Ovary (tissue), 9 donors: Measurements from ENCODE around the gene RCOR3. TPM values are rescaled to one million over a fixed set of nuclear protein-coding genes. Genes with fewer than 3 reads are reported as not detected.

ENCODE experiments used
- DNase-seq, 5 donors: peaks; one replicate each; pipeline ENCODE4 v3.0.0-alpha.2; 2019 to 2020
- H3K27ac ChIP-seq, 2 donors: fragments of 200-600 bp; one replicate each; pipeline versions ENCODE4 v1.5.1 to v1.8.0; 2019 to 2022
- H3K27me3 ChIP-seq: fragments of 200-600 bp; one replicate; pipeline ENCODE4 v1.8.0; 2022
- H3K36me3 ChIP-seq: fragments of 200-600 bp; sonication (generic); one replicate; pipeline ENCODE4 v1.5.1; 2019
- H3K4me1 ChIP-seq: one replicate; pipeline ENCODE4 v1.8.1; 2013; ENCODE audit warnings: mild to moderate bottlenecking, moderate library complexity; ENCODE audit not compliant: insufficient read depth
- H3K4me3 ChIP-seq: fragments of 200-600 bp; sonication (generic); one replicate; pipeline ENCODE4 v1.5.1; 2017
- H3K9me3 ChIP-seq, 2 donors: fragments of 200-600 bp in 1 of 2; sonication (generic) in 1 of 2; one replicate each; pipeline versions ENCODE4 v1.5.1 to v1.8.1; 2013 to 2019; ENCODE audit warnings: mild to moderate bottlenecking in 1 of 2, moderate library complexity in 1 of 2
- EP300 ChIP-seq: sonication (generic); formaldehyde crosslinking; IDR thresholded peaks from one replicate; pipeline ENCODE4 v1.6.1; 2017; ENCODE audit warnings: antibody characterized with exemption
- POLR2A ChIP-seq: fragments of 450-650 bp; IDR thresholded peaks from one replicate; pipeline ENCODE4 v1.6.1; 2017; ENCODE audit warnings: antibody characterized with exemption, mild to moderate bottlenecking, moderate library complexity
- WGBS, 3 donors: extraction: QIAGEN DNeasy Blood & Tissue Kit in 1 of 3; methylation state at CpG; one replicate each; pipeline versions ENCODE4 v1.1.5 to v1.1.7; 2013 to 2017; 5-methylcytosine and 5-hydroxymethylcytosine counted together
- intact Hi-C, 4 donors: fragments of 100-400 bp; cut with DNase I; formaldehyde crosslinking; loops; one replicate each; pipeline versions ENCODE4 v1.11.0 to v1.15.1; 2022 to 2023
- polyA plus RNA-seq, 2 donors: library from polyadenylated mRNA; stranded (reverse); fragments of 200-250 nt in 1 of 2; fragments of 350-450 nt in 1 of 2; fragmentation: Illumina TruSeq in 1 of 2; extraction: RNeasy Lipid Tissue Mini Kit (QIAGEN cat#74804) in 1 of 2; gene quantifications; one replicate each; pipeline ENCODE4 v1.2.3, GENCODE V29; 2013 to 2014
- total RNA-seq, 7 donors: library from RNA; depleted of rRNA in 2 of 7; stranded (reverse); fragments of >200 nt in 2 of 7; fragmentation: NEBNext Ultra II Directional in 3 of 7; extraction: Animal tissue kit (Norgen Biotek cat#: 25700) in 3 of 7; gene quantifications; one replicate each; pipeline versions ENCODE4 v1.1.0 to v1.2.4, GENCODE V29; 2016 to 2023
- TF ChIP-seq, protein P1 (sequence below), 3 donors: fragments of 450-650 bp in 2 of 3; fragments of 200-600 bp in 1 of 3; IDR thresholded peaks; one replicate each; pipeline versions ENCODE4 v1.5.1 to v1.8.0; 2016 to 2022; ENCODE audit warnings: antibody characterized with exemption in 3 of 3, mild to moderate bottlenecking in 1 of 3
- donor health status: DM: no; HTN: no; CAD: no; lungs with moderate emphysema.
- donor health status: DM: no; HTN: no; CAD: no.
- donor health status: Bipolar disorder and iron deficiency.
- donor health status: DM: yes; HTN: yes; CAD: no.
- donor health status: DM: no; HTN: no; CAD: no.
- donor health status: DM: yes; HTN: yes; CAD: no.

RCOR3 gene
- total and polyA plus RNA-seq, 9 donors: 34.3 to 75.2 (median 55.0) TPM

DNA sequence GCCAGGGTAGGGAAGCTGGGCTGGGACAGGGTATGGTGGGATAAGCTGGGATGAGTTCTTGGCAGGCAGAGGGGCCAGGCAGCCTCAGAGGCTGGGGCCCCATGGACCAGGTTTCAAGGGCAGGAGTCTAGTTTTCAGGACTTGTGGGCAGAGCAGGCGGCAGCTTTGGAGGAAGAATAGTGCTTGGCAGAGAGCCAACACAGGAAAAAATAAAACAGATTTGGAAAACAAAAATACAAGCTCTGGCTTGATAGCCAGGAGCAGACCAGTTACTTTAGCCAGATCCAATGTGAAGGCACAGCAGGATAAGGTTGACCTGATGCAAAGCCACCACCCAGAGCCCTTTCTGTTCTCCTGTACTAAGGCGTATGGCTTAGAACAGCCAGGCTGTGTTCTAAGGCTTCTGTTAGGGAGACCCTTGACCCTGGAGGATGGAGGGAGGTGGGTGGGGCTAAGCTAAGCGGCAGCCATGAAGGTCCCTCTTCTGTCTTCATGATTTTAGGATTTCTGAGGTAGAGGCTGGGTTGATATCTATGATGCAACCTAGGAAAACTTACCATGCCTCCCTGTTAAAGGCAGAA, 73.0 kb downstream of the RCOR3 start:
- intact Hi-C loops: no loop called here
- TF ChIP-seq POLR2A (no peak), EP300 (no peak)
- TF ChIP-seq, protein P1, sequence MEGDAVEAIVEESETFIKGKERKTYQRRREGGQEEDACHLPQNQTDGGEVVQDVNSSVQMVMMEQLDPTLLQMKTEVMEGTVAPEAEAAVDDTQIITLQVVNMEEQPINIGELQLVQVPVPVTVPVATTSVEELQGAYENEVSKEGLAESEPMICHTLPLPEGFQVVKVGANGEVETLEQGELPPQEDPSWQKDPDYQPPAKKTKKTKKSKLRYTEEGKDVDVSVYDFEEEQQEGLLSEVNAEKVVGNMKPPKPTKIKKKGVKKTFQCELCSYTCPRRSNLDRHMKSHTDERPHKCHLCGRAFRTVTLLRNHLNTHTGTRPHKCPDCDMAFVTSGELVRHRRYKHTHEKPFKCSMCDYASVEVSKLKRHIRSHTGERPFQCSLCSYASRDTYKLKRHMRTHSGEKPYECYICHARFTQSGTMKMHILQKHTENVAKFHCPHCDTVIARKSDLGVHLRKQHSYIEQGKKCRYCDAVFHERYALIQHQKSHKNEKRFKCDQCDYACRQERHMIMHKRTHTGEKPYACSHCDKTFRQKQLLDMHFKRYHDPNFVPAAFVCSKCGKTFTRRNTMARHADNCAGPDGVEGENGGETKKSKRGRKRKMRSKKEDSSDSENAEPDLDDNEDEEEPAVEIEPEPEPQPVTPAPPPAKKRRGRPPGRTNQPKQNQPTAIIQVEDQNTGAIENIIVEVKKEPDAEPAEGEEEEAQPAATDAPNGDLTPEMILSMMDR (IDR thresholded peaks at IDR 0.05): no peak
- Histone ChIP-seq H3K9me3 (no peaks in the 10 kb centered on the region), H3K4me1 (peaks cover 10% of the 10 kb centered on the region), H3K27ac (no peak overlapping the region), H3K4me3 (no peak overlapping the region), H3K27me3 (no peaks in the 10 kb centered on the region), H3K36me3 (no peaks in the 10 kb centered on the region)
- no peak for DNase-seq
- 21 to 34% (median 32%) methylated on average over 3 of the region's 3 CpGs for WGBS, 3 donors

DNA sequence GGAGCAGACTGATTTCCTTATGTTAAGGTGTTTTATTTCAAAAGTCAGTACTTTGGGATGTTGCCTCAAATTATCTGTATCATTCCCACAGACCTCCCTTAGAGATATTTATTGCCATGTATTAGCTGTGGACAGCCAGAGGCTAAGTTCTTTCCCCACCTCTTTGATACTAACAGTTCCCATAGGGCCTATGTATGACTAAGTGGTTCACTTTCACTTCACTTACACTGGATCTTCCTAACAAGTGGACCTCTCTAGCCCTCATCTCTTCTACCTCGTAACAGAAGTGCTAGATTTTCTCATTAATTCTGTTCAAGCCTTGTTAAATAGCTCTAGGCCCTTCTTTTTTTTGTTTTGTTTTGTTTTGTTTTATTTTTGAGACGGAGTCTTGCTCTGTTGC, 73.7 kb downstream of the RCOR3 start:
- Histone ChIP-seq H3K27me3 (no peaks in the 10 kb centered on the region), H3K36me3 (no peaks in the 10 kb centered on the region), H3K9me3 (no peaks in the 10 kb centered on the region), H3K4me1 (peaks cover 10% of the 10 kb centered on the region), H3K4me3 (no peak overlapping the region), H3K27ac (no peak overlapping the region)
- DNase-seq: no peak
- TF ChIP-seq, protein P1 (IDR thresholded peaks at IDR 0.05): no peak
- no peak for TF ChIP-seq EP300
- TF ChIP-seq POLR2A: no peak
- intact Hi-C loops: no loop called here
- whole genome bisulfite sequencing, 3 donors: 85 to 89% (median 87%) methylated on average over 2 of the region's 2 CpGs

DNA sequence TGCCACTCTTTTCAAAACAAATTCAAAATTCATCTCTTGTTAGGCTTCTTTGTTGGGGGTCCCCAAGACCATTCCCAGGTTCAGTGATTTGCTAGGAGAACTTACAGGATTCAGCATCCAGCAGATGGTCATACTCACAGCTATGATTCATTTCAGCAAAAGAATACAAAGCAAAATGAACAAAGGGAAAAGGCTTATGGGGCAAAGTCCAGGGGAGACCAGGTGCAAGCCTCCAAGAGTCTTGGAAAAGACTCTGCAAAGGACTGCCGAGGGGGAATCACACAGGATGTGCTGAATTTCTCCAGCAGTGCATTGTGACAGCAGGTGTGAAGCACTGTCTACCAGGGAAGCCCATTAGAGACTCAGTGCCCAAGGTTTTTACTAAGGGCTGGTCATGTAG, 74.7 kb downstream of the RCOR3 start:
- no peak overlapping the region for H3K27ac ChIP-seq
- H3K36me3 ChIP-seq: no peaks in the 10 kb centered on the region
- H3K9me3 ChIP-seq: no peaks in the 10 kb centered on the region
- TF ChIP-seq POLR2A (no peak), EP300 (no peak)
- TF ChIP-seq, protein P1 (IDR thresholded peaks at IDR 0.05): no peak
- intact Hi-C loops: no loop called here
- DNase-seq: no peak
- peaks cover 8% of the 10 kb centered on the region for H3K4me1 ChIP-seq
- H3K4me3 ChIP-seq: no peak overlapping the region
- 73 to 77% (median 74%) methylated on average over 1 of the region's 1 CpG for WGBS, 3 donors
- H3K27me3 ChIP-seq: no peaks in the 10 kb centered on the region

DNA sequence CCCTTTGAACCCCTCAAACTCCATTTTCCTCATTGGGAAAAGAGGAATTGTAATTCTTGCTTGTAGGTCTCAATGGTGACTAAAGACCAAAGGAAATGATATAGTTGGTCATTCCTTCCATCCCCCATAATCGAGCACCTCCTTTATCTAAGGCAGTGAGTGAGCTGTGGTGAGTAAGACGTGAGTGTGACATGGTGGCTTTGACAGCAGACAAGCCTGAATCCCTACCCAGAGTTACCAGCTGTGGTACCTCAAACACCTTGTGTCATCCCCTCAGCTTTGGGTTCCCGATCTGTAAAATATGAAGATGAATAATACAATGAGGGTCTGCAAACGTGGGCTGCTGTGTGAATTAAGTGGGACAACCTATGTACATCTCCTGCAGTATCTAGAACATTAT, 75.8 kb downstream of the RCOR3 start:
- H3K27me3 ChIP-seq: no peaks in the 10 kb centered on the region
- TF ChIP-seq, protein P1 (IDR thresholded peaks at IDR 0.05): no peak
- TF ChIP-seq POLR2A (no peak), EP300 (no peak)
- H3K36me3 ChIP-seq: no peaks in the 10 kb centered on the region
- H3K27ac ChIP-seq: no peak overlapping the region
- DNase-seq: no peak
- H3K9me3 ChIP-seq: no peaks in the 10 kb centered on the region
- H3K4me3 ChIP-seq: no peak overlapping the region
- 88 to 93% (median 91%) methylated on average over 4 of the region's 4 CpGs for WGBS, 3 donors
- intact Hi-C loops: no loop called here
- peaks cover 4% of the 10 kb centered on the region for H3K4me1 ChIP-seq
